IPS DF 6.9 (cell line): ENCODE measurements around the gene BACH1.

ENCODE experiments used
- DNase-seq: peaks from one replicate; pipeline ENCODE4 v3.0.0-alpha.2; 2013; ENCODE audit warnings: low read depth, low spot score
- H3K27ac ChIP-seq: one replicate; pipeline ENCODE4 v1.5.1; 2013; ENCODE audit warnings: low read length, control low read depth
- H3K27me3 ChIP-seq: 2 replicates; pipeline ENCODE4 v1.6.1; 2013; ENCODE audit warnings: mild to moderate bottlenecking, low read length; ENCODE audit not compliant: control insufficient read depth, insufficient read depth
- H3K36me3 ChIP-seq: 2 replicates; pipeline ENCODE4 v1.6.1; 2013; ENCODE audit warnings: low read length; ENCODE audit not compliant: control insufficient read depth, insufficient read depth
- H3K4me1 ChIP-seq: 2 replicates; pipeline ENCODE4 v1.6.1; 2013; ENCODE audit warnings: low read length; ENCODE audit not compliant: control insufficient read depth, insufficient read depth
- H3K4me3 ChIP-seq: 2 replicates; pipeline ENCODE4 v1.5.1; 2013; ENCODE audit warnings: mild to moderate bottlenecking, low read length
- H3K9me3 ChIP-seq: 2 replicates; pipeline ENCODE4 v1.6.1; 2013; ENCODE audit warnings: low read length, inconsistent platforms; ENCODE audit not compliant: control insufficient read depth, insufficient read depth
- WGBS: extraction: QIAGEN DNeasy Blood & Tissue Kit; methylation state at CpG from one replicate; pipeline ENCODE4 v1.1.7; 2013; ENCODE audit warnings: mixed read lengths, missing lambda C conversion rate; ENCODE audit not compliant: insufficient read length, insufficient coverage; 5-methylcytosine and 5-hydroxymethylcytosine counted together

Gene BACH1

GRCh38 chr21:29303288-29303687 lies 4.6 kb downstream of the BACH1 start:
- Histone ChIP-seq H3K4me3 (no peak overlapping the region), H3K4me1 (no peaks in the 10 kb centered on the region), H3K36me3 (no peaks in the 10 kb centered on the region), H3K27me3 (no peaks in the 10 kb centered on the region), H3K9me3 (no peaks in the 10 kb centered on the region), H3K27ac (no peak overlapping the region)
- DNase-seq, result no peak
- no CpG with 5 or more reads among the region's 2 CpGs for WGBS

- Histone ChIP-seq H3K4me1 (no peaks in the 10 kb centered on the region), H3K4me3 (no peak overlapping the region), H3K27ac (no peak overlapping the region), H3K9me3 (no peaks in the 10 kb centered on the region), H3K27me3 (no peaks in the 10 kb centered on the region), H3K36me3 (no peaks in the 10 kb centered on the region)
- WGBS, result no CpG with 5 or more reads among the region's 2 CpGs
- DNase-seq, result no peak
Observed at GRCh38 chr21:29304597-29304996, 5.9 kb downstream of the BACH1 start.

DNA sequence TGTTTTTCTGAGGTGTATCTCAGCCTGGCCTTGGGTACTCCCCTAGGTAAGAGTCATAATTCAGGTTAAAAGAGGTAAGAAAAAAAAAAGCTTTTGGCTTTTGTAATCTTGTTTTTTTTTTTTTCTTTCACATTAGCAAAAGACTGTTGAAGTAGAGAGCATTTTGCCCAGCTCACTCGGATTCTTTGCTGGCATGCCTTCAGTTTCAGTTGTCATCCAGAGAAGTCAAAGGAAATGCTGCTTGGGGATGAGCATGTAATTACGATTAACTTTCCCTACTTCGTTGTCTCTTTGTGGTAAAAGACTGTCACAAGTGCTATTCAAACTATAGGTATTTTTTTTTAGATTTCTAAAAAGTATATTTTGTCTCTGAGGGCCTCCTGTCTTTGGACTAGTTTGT lies 6.3 kb downstream of the BACH1 start:
- Histone ChIP-seq H3K4me3 (no peak overlapping the region), H3K4me1 (no peaks in the 10 kb centered on the region), H3K27me3 (no peaks in the 10 kb centered on the region), H3K9me3 (no peaks in the 10 kb centered on the region), H3K27ac (no peak overlapping the region), H3K36me3 (no peaks in the 10 kb centered on the region)
- no CpG with 5 or more reads among the region's 3 CpGs for WGBS
- no peak for DNase-seq

DNA sequence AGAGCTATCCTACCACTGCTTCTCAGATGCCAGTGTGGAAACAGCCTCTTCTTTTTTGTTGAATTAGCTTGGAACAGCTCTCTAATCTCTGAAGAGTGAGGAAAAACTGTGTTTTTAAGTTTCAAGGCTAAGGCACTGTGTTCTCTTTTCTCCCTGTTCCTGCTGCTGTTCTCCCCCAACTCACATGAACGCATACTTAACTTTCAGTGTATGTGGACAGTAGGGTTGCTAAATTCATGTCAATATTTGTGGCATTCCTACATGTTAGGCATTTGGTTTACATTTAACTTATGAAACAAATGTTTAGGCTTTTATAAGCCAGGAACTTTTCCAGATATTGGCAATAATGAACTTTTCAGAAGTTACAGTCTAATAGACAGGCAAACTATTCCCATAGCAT lies 6.8 kb downstream of the BACH1 start:
- DNase-seq, result no peak
- no CpG with 5 or more reads among the region's 1 CpG for WGBS
- no peaks in the 10 kb centered on the region for H3K9me3 ChIP-seq
- no peaks in the 10 kb centered on the region for H3K4me1 ChIP-seq
- no peak overlapping the region for H3K4me3 ChIP-seq
- no peak overlapping the region for H3K27ac ChIP-seq
- H3K27me3 ChIP-seq, result no peaks in the 10 kb centered on the region
- H3K36me3 ChIP-seq, result no peaks in the 10 kb centered on the region

DNA sequence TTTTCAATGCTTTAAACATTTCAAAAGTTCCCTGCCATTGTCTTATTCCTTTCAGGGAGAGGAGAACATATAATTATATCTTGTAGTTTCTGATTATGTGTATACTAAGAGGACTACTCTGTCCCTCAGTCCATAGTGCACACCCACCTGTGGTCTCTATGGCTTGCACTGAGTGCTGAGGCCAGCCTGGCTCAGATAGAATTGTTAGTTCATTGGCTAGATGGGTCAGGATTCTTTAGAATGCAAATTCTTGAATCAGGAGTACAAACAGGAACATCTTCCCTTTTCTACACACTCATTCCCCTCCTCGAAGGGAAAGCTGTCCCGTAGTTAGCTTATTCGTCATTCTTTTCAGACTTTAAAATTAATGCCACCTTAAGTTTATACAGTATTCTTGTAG lies 8.2 kb downstream of the BACH1 start:
- no peak for DNase-seq
- Histone ChIP-seq H3K4me1 (no peaks in the 10 kb centered on the region), H3K4me3 (no peak overlapping the region), H3K9me3 (no peaks in the 10 kb centered on the region), H3K27me3 (no peaks in the 10 kb centered on the region), H3K27ac (no peak overlapping the region), H3K36me3 (no peaks in the 10 kb centered on the region)
- no CpG with 5 or more reads among the region's 3 CpGs for WGBS

GRCh38 chr21:29307718-29308455 lies 9.2 kb downstream of the BACH1 start:
- no peaks in the 10 kb centered on the region for H3K27me3 ChIP-seq
- H3K9me3 ChIP-seq, result no peaks in the 10 kb centered on the region
- no peak overlapping the region for H3K27ac ChIP-seq
- H3K36me3 ChIP-seq, result no peaks in the 10 kb centered on the region
- no CpG with 5 or more reads among the region's 3 CpGs for WGBS
- no peak overlapping the region for H3K4me3 ChIP-seq
- no peak for DNase-seq
- H3K4me1 ChIP-seq, result no peaks in the 10 kb centered on the region

DNA sequence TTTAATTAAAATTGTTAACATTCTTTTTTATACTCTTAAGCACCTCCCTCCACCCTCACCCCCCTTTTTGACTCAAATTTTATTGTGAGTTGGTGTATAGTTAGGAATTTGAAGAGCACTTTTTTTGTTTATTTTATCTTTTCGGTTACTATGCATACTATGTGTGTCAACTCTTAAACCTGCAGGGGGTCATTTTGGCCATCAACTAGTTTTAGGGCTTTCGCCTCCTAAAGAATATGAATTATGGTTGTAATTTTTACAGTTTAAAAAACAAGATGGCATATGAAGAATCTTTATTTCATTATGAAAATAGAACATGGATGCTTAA lies 9.7 kb downstream of the BACH1 start:
- H3K4me3 ChIP-seq, result no peak overlapping the region
- no peaks in the 10 kb centered on the region for H3K4me1 ChIP-seq
- H3K9me3 ChIP-seq, result no peaks in the 10 kb centered on the region
- H3K27me3 ChIP-seq, result no peaks in the 10 kb centered on the region
- no CpG with 5 or more reads among the region's 2 CpGs for WGBS
- H3K27ac ChIP-seq, result no peak overlapping the region
- H3K36me3 ChIP-seq, result no peaks in the 10 kb centered on the region
- DNase-seq, result no peak

DNA sequence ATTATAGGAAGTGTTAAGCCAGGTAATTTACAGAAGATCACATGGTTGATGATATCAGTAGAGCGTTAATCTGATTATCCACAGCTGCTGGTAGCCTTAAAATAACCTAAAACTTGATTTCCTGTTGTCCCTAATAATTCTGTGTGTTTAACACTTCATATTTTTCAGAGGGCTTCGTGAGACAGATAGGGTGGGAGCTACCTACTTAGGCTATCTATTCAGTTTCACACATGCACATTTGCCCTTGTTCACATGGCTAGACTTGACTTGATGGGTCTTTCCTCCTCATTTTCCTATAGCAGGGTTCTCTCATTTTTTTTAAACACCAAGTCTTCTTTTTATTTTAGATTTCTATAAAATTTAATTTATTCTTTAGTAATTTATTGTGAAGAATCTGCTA lies 11.0 kb downstream of the BACH1 start:
- WGBS, result no CpG with 5 or more reads among the region's 2 CpGs
- Histone ChIP-seq H3K9me3 (no peaks in the 10 kb centered on the region), H3K4me1 (no peaks in the 10 kb centered on the region; the same call in 1 of the 2 replicates), H3K27ac (no peak overlapping the region), H3K27me3 (no peaks in the 10 kb centered on the region), H3K36me3 (no peaks in the 10 kb centered on the region), H3K4me3 (no peak overlapping the region)
- no peak for DNase-seq

GRCh38 chr21:29311802-29312201 lies 13.1 kb downstream of the BACH1 start:
- Histone ChIP-seq H3K27me3 (no peaks in the 10 kb centered on the region), H3K4me3 (no peak overlapping the region), H3K9me3 (no peaks in the 10 kb centered on the region), H3K4me1 (no peaks in the 10 kb centered on the region; the same call in 1 of the 2 replicates), H3K36me3 (no peaks in the 10 kb centered on the region), H3K27ac (no peak overlapping the region)
- no peak for DNase-seq
- WGBS, result no CpG with 5 or more reads among the region's 2 CpGs

- Histone ChIP-seq H3K36me3 (no peaks in the 10 kb centered on the region), H3K4me1 (no peaks in the 10 kb centered on the region; the same call in 1 of the 2 replicates), H3K27me3 (no peaks in the 10 kb centered on the region), H3K4me3 (no peak overlapping the region), H3K27ac (no peak overlapping the region), H3K9me3 (no peaks in the 10 kb centered on the region)
- DNase-seq, result no peak
- WGBS, result no CpG with 5 or more reads among the region's 7 CpGs
Observed at GRCh38 chr21:29312981-29313380, 14.3 kb downstream of the BACH1 start.

DNA sequence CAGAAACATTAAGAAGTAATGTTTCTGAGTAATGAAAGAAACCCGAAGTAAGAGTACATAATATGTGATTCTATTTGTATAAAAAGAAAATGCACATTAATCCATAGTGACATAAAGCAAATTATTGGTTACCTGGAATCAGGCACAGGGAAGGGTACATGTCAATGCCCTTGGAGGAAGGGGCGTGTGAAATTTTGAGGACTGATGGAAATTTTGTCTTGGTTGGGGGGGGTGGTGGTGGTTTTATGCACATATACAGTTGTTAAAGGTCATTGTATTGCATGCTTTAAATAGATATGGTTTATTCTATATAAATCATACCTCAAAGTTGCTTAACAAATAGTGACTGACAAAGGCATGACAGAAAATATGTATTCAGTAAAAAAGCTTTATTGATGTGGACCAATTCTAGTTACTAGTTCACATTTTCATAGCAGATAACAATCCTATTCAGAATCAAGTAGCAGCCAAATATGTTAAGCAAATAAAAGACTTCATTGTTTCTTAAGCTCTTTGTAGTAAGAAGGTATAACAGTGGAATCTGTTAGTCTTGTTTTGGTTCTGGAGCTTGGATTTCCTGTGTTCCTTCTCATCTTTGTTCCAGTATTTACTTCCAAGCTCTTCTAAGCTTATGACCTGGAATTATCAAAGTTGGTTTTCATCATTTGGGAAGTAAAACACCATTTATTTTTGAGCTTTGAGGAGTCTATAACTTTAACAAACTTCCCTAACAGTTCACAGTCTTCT lies 15.1 kb downstream of the BACH1 start:
- H3K36me3 ChIP-seq, result no peaks in the 10 kb centered on the region
- H3K4me1 ChIP-seq, result no peaks in the 10 kb centered on the region; the same call in 1 of the 2 replicates
- no peak overlapping the region for H3K27ac ChIP-seq
- H3K9me3 ChIP-seq, result no peaks in the 10 kb centered on the region
- DNase-seq, result no peak
- no CpG with 5 or more reads among the region's 2 CpGs for WGBS
- no peaks in the 10 kb centered on the region for H3K27me3 ChIP-seq
- H3K4me3 ChIP-seq, result no peak overlapping the region
